ENCODE data around the gene KAT6B. TPM values are rescaled to one million over a fixed set of nuclear protein-coding genes. Genes with fewer than 3 reads are reported as not detected.

The KAT6B gene
- total RNA-seq, 1 donor from 2014 or later: 155 TPM

DNA sequence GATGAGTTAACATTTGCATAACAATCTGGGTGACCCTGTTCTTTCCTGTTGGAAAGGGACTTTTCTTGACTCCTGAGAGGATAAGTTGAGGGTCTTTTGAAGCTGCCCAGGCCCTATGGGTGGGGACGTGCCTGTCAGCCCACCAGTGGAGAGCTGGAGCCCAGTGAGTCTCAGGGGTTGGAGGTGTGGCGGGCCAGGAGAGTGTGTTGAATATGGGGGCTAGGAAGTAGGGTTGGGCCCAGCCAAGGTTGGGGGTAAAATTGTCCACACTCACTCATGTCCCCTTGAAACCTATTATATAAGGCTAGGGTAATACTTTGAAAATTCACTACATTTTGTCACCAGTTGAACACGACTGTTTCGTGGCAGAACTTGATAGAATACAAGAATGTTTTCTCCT, 17.9 kb upstream of the KAT6B start:
- Mint-ChIP-seq H3K27ac (no peak overlapping the region), H3K27me3 (ENCODE audit: low read depth) (no peaks in the 10 kb centered on the region), H3K36me3 (peaks cover 3% of the 10 kb centered on the region)

GRCh38 chr10:74810087-74810486, 16.3 kb upstream of the KAT6B start:
- Mint-ChIP-seq H3K36me3 (peaks cover 3% of the 10 kb centered on the region), H3K9me3 (peaks cover 11% of the 10 kb centered on the region), H3K27ac (no peak overlapping the region), H3K4me3 (no peak overlapping the region), H3K27me3 (ENCODE audit: low read depth) (no peaks in the 10 kb centered on the region), H3K4me1 (no peaks in the 10 kb centered on the region)
- DNase-seq (ENCODE audit: low spot score in 2 of 2, unreplicated experiment in 2 of 2): no peak
- TF ChIP-seq CTCF (IDR thresholded peaks at IDR 0.05; ENCODE audit: unreplicated experiment): no peak

More for the DNA sequence above, 17.9 kb upstream of the KAT6B start:
- DNase-seq (ENCODE audit: low spot score in 2 of 2, unreplicated experiment in 2 of 2): no peak
- Mint-ChIP-seq H3K4me3 (no peak overlapping the region), H3K4me1 (no peaks in the 10 kb centered on the region), H3K9me3 (peaks cover 11% of the 10 kb centered on the region)
- no peak for TF ChIP-seq CTCF (IDR thresholded peaks at IDR 0.05; ENCODE audit: unreplicated experiment)

DNA sequence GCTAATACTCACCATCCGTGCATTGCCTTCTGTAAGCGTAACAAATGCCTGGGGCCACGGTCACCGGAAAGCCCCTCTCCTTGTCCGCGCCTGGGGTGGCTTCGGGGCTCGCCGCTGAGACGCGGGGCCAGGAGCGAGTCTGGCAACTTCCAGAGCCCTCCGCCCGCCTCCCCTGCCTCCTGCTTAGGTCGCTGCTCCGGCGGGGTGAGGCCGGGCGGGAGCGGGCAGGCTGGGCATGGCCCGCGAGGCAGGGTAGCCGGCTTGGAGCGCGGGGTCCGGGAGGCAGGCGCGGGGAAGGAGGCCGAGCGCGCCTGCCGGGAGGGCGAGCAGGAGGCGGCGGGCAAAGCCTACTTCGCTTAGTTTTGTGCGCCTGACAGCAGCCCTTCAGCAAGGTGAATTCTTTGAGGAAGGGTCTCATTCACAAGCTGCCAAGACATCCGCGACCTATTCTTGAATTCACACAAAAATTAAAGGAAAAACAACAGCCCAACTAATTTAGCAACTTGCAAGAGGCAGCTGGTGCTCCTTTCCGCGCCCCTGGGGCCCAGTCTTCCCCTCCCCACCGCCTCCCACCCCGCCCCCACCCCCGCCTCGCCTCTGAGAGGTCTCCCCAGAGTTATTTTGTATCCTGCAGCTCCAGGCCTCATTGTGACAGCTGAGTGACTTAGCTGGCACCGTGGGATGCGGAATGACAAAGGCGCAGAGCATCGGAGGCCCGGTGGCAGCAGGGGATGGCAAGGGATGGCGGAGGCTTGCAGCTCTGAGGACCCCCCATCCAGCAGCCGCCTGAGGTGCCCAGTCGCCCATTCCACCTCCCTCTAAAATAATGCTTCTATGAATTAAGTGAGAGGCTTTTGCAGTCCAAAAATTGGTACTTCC, 12.8 kb upstream of the KAT6B start:
- Mint-ChIP-seq H3K4me1 (no peaks in the 10 kb centered on the region), H3K27me3 (ENCODE audit: low read depth) (no peaks in the 10 kb centered on the region), H3K36me3 (peaks cover 12% of the 10 kb centered on the region), H3K27ac (no peak overlapping the region), H3K4me3 (no peak overlapping the region), H3K9me3 (peaks cover 22% of the 10 kb centered on the region)
- DNase-seq (ENCODE audit: low spot score in 2 of 2, unreplicated experiment in 2 of 2): peak in 1 of 2 experiments; percentile 34
- no peak for TF ChIP-seq CTCF (IDR thresholded peaks at IDR 0.05; ENCODE audit: unreplicated experiment)

DNA sequence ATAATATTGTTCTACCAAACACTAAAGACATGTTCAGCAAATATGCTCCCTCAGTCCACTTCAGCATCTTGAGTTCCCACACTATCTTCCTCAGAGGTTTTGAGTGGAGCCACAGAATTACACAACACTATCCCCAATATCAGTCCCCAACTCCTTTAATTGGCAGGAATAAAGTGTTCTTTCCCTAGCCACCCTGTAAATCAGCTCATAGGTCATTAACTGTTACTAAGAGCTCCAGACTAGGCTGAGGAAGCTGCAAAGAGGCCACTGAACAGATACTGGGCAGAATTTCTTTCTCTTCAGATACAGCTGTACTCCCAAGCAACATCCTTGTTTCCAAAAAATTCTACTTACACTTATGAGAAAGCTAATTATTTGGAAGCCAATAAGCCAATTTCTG, 11.6 kb upstream of the KAT6B start:
- Mint-ChIP-seq H3K27ac (no peak overlapping the region), H3K4me3 (no peak overlapping the region), H3K4me1 (no peaks in the 10 kb centered on the region), H3K27me3 (ENCODE audit: low read depth) (no peaks in the 10 kb centered on the region), H3K36me3 (peaks cover 12% of the 10 kb centered on the region), H3K9me3 (peaks cover 22% of the 10 kb centered on the region)
- no peak for DNase-seq (ENCODE audit: low spot score in 2 of 2, unreplicated experiment in 2 of 2)
- TF ChIP-seq CTCF (IDR thresholded peaks at IDR 0.05; ENCODE audit: unreplicated experiment): no peak

GRCh38 chr10:74816824-74817498, 9.4 kb upstream of the KAT6B start:
- H3K27ac Mint-ChIP-seq: no peak overlapping the region

More at GRCh38 chr10:74816824-74817498, 9.4 kb upstream of the KAT6B start:
- DNase-seq (ENCODE audit: low spot score in 2 of 2, unreplicated experiment in 2 of 2): no peak
- no peak for TF ChIP-seq CTCF (IDR thresholded peaks at IDR 0.05; ENCODE audit: unreplicated experiment)
- Mint-ChIP-seq H3K4me1 (peaks cover 8% of the 10 kb centered on the region), H3K4me3 (no peak overlapping the region), H3K36me3 (peaks cover 9% of the 10 kb centered on the region), H3K9me3 (peaks cover 14% of the 10 kb centered on the region), H3K27me3 (ENCODE audit: low read depth) (no peaks in the 10 kb centered on the region)
